GM19035 (cell line): Measurements from ENCODE around the gene ARHGAP22.

Experiments used
- ATAC-seq: cut with Tn5 transposase; IDR thresholded peaks from one replicate; pipeline ENCODE4 v1.9.1; 2021; ENCODE audit not compliant: unreplicated experiment

The ARHGAP22 gene

GRCh38 chr10:48485711-48486110 lies 119.2 kb downstream of the ARHGAP22 start:
- no peak for ATAC-seq

DNA sequence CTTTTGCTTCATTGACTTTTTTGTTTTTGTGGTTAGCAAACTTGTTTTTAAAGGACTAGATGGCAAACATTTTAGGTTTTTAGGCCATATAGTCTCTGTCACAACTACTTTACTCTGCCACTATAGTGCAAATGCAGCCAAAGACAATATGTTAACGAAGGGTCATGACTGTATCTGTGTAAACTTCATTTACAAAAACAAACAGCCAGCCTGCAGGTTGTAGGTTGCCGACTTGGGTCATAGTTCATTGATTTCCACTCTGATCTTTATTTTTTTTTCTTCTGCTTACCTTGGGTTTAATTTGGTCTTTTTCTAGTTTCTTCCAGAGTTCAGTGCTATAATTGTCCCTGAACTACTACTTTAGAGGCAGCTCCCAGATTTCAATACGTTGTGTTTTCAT lies 120.0 kb downstream of the ARHGAP22 start:
- no peak for ATAC-seq

DNA sequence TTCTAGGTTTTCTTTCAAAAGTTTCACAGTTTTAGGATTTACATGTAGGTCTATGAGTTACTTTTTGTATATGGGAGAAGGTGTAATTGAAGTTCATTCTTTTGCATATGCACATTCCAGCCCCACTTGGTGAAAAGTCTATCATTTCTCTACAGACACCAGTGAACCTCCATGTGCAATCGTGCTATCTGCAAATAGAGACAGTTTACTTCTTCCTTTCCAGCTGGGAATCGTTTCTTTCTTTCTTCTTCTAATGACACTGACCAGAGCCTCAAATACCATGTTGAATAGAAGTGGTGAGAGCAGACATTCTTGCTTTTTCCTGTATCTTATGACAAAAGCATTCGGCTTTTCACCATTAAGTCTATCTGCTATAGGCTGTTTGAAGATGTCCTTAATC lies 122.7 kb downstream of the ARHGAP22 start:
- no peak for ATAC-seq

DNA sequence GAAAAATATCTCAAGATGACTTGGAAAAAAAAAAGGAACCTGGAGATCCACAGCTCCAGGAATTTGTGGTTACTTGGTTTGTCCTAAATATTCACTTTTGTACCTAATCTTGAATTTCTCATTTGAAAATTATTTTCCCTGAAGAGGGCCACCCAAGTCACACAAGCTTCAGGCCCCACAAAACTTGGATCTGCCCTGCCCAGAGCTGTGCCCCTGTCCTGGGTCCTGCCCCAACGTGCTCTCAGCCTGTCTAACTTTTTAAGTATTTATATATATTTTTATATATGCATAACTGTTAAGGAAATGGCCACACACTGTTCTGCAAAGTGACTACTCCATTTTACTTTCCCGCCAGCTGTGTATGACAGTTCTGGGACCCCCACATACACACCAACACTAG lies 123.5 kb downstream of the ARHGAP22 start:
- ATAC-seq = no peak

GRCh38 chr10:48480397-48481374 lies 124.2 kb downstream of the ARHGAP22 start:
- ATAC-seq = no peak

DNA sequence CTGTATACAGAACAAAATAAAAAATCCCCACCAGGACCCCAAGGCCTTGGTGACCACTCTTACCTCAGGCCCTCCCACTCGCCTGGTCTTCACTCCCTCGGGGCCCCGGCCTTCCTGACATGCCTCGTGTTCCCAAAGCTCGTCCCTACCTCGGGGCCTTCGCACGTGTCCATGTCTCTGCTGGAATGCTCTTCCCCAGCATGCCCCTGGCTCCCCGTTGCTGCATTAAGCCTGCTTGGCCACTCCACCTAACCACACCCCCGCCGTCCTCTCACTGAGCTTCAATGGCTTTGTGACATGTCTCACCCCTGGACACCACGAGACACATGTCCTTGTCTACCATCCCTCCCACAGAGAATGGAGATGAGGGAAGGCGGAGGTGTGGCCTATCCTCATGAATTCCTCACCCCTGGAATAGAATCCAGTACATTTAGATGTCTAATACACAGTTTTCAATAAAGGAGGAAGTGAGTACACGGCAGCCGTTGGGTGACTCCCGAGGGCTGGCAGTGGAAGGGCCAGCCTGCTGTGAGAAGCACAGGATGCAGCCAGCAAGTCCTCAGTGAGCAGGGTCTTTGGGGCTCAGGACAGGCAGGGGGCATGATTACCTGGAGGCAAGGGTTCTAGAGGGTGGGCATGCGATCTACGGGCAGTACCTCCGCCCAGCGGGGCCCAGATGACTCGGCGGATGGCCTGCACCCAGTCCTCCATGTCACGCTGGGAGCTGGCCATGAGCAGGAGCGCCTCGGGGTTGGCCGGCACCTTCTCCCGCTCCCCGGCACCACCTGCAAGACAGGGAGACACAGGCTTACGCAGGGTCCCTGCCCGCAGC lies 125.7 kb downstream of the ARHGAP22 start:
- no peak for ATAC-seq

DNA sequence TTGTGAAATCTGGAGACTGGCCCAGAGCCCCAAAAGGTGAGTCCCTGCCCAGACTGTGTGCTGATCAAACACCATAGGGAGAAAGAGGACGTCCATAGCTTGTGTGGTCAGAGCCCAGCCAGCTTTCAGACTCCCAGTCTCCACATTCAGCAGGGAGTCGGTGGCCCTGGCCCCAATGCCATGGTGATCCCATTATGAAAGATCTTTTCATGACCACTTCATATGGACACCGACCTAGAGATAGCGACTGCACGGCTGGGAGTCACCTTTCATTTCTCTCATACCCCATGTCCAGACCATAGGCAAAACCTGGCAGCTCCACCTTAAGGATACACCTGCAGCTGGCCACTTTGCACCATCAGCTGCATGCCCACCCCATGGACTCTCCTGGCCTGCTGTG lies 126.4 kb downstream of the ARHGAP22 start:
- no peak for ATAC-seq

DNA sequence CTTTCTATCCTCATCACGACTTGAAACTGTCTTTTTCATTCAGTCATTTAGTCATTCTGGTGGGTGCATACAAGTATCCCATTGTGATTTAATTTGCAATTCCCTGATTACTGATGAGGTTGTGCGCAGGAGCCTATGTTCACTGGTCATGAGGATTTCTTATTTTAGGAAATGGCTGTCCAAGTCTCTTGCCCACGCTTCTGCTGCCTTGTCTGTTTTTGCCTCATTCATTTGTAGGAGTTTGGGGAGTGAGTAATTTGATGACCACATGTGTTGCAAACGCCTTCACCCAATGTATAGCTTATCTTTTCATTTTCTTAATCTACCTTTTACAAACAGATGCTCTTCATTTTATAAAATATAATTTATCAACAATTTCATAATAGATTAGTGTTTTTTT lies 127.3 kb downstream of the ARHGAP22 start:
- ATAC-seq = no peak

DNA sequence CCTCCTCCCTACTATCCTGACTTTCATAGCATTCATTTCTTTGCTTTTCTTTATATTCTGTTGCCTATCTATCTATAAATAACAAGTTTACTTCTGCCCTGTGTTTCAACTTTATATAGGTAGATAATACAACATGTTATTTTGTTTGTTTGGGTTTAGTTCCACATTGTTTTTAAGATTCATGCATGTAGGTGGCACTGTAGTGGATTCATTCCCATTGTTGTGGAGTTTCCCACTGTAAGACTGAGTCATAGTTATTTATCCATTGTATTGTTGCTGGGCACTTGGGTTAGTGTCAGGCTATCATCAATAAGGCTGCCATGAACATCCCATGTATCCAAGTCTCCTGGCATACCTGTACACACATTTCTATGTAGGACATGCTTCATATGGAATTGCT lies 127.7 kb downstream of the ARHGAP22 start:
- ATAC-seq = no peak

- ATAC-seq = no peak
Observed at GRCh38 chr10:48476279-48476982, 128.4 kb downstream of the ARHGAP22 start.

- ATAC-seq = no peak
Observed at GRCh38 chr10:48475943-48476278, 129.0 kb downstream of the ARHGAP22 start.

GRCh38 chr10:48474765-48475365 lies 130.0 kb downstream of the ARHGAP22 start:
- no peak for ATAC-seq

DNA sequence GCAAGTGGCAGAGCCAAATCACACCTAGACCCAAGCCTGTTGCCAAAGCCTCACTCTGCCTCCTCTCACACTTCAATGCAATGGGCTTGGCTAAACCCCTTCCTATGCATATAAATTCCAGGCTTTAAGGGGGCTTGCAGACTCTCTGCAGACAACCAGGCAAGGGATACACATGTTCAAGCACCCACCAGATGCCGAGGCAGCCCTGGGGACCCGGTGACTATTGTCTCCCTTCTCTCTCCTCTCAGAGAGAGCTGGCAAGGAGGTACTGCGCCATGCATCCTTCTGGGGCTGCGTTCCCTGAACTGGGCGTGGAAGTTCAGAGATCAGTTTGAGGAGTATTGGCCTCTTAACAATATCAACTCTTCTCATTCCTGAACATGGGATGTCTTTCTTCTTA lies 131.2 kb downstream of the ARHGAP22 start:
- no peak for ATAC-seq

- no peak for ATAC-seq
Observed at GRCh38 chr10:48472501-48473069, 132.3 kb downstream of the ARHGAP22 start.

DNA sequence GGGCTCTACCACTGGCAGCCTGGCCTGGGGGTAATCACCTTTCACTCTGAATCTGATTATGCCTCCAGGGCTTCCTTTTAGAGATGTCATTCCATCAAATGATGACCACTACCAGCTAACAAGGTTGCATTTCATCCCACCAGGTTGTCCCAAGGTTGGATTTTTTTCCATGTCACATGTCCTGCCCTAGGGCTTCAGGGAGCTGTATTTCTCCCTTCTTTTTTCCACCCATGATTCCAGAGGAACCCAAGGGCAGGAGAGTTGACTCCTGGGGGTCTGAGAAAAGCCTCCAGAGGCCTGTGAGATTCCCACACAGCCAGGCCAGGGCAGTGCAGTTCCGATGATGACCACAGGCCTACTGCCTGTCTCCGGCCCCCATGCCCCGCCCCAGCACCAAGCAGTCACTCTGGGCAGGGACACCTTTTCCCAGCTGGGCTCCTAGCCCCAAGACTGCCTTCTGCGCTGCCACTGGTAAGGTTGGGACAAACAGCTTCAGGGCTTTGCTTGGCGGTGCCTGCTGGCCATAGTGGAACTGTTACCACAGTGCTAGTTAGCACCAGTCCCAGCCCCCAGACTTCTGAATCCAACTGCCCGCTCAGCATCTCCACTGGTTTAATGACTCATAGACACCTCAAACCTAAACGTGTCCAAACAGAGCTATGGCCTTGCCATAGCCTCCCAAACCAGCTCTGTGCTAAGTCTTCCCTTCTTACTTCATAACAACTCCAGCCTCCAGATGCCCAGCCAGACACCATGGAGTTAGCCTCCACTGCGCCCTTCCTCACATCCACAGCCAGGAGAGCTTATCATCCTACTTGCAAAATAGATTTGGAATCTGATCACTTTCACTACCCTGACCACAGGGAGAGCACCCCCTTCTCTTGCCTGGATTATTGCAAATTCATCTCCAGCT lies 133.7 kb downstream of the ARHGAP22 start:
- ATAC-seq = no peak

- ATAC-seq = no peak
Observed at GRCh38 chr10:48470115-48470892, 134.6 kb downstream of the ARHGAP22 start.

- ATAC-seq = no peak
Observed at GRCh38 chr10:48469516-48470020, 135.3 kb downstream of the ARHGAP22 start.

DNA sequence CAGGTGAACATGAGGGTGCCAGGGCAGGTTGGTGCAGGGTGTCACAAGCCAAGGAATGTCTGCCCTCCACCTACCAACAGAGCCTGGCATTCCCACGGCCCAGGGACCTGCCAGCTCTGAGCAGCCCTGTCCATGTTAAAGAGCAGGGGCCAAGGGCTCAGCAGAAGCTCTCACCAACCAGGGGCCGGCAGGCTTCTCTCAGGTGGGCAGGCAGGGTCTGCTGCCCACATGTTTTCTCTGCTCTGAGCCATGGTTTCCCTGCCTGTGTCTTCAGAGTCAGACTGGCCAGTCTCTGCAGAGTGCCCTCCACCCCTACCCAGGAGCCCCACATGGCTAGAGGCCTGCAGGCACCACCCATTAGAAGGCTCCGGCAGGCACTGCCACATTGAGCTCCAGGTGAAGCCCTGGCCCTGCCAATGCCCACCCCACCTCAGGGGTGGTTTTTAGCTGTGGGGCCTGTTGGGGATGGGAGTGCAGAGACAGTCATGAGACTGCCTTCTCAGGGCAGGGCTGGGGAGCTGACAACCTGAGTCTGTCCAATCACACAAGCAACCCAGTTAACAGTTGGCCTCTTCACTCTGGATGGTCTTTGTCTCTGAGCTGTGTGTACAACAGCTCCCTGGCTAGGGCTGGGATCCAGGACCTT lies 135.9 kb downstream of the ARHGAP22 start:
- ATAC-seq = no peak
